Stimulated activated naive CD4-positive, alpha-beta T cell treated with Interleukin-2 at 50 U/mL for 16 hours (primary cell): ENCODE data around the gene SMAD9.

Source experiments
- DNase-seq: peaks from one replicate; lab custom pipeline; 2025; lab: John Stamatoyannopoulos, UW

SMAD9 gene

DNA sequence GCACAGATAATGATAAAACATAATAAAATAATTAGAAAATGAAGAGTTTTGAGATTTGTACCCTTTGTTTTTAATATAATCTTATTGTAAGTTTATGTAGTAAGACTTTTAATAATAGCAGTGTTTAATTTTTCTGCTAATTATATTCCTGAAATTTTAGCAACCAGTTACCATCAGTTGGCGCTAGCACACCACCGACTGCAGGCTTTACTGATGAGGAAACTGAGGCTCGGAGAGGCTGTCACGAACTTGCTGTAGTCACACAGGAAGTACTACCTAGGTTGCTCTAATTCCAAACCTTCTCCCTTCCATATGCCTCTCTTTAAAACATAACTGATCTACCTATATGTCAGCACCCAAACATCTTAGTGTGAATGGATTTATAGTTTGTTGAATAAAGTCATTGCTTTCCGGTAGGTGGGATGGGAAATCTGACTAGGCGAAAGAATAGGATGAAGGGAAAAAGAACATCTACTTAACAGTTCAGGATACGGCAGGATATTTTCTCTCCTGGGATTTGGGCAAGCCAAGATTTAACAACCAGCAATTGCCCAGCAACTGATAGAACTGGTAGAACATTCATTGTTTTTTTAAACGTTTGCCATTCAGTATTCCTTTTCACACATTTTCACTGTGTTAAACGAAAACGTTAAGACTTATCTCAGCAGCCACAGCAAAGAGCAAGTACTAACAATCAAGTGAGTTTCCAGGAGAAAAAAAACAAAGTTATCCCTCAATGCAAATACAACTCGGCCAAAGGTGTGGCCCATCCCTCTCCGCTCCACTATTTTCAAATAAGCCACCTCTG lies 101.8 kb downstream of the SMAD9 start:
- DNase-seq = no peak

DNA sequence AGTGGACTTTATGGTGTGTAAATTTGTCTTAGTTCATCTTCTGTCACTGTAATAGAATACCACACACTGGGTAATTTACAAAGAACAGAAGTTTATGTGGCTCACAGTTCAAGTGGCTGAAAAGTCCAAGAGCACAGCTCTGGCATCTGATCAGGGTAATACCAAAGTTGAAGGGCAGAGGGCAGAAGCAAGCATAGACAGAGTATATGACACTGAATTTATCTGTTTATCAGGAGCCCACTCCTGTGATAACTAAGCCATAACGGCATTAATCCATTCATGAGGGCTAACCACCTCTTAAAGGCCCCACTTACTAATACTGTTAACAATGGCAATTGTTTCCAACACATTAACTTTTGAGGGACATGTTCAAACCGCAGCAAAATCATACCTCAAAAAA lies 105.0 kb downstream of the SMAD9 start:
- no peak for DNase-seq

GRCh38 chr13:36814465-36814864 lies 105.6 kb downstream of the SMAD9 start:
- DNase-seq = no peak

GRCh38 chr13:36813225-36813624 lies 106.8 kb downstream of the SMAD9 start:
- DNase-seq = no peak

DNA sequence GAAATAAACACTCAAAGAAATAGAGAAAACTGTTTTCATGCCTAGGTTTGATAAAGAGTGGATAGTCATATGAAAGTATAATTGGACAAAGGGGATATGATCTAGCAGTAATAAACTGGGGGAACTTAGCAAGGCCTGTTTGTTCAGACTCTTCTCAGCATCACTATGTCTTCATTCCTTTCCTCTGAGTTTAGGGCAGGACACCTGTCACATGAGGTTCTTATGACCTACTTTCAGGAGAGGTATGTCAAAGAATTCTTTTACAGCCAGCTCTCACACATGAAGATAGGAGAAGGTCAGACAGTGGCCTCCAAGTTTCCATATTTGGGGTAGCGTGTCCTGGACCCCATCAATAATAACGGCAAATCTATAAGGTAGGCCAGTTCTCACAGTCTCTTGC lies 112.4 kb downstream of the SMAD9 start:
- DNase-seq = no peak

DNA sequence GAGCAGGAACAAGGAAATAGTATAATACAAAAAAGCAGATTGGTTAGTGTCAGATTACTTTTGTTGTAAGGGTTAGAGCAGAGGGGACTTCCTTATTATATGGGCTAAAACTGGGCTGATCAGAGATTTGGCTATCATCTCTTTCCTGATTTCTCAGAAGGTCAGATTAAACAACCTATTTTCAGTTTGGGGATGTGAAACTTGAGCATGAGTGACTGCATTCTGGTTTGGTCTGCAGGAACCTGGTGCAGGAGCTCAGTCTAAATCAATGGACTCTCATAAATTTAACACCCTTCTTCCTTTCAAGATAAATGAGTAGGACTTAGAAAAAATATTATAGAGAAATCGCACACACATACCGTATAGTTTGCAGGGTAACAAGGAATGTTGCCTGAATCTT lies 113.9 kb downstream of the SMAD9 start:
- DNase-seq = no peak

DNA sequence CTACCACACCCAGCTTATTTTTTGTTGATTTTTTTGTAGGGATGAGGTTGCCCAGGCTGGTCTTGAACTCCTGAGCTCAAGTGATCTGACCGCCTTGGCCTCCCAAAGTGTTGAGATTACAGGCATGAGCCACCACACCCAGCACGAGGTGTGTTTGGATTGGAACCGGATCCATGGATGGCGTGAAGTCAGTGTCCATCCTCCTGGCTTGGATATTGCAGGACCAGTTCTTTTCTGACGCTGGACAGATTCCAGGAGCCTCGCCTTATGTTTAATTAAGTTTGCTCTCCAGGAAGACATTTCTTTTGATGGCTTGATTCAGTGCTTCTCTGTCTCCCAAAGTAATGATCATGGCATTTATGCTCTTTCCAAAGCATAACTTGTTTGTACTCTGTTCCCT lies 115.5 kb downstream of the SMAD9 start:
- no peak for DNase-seq

GRCh38 chr13:36801035-36801434 lies 119.0 kb downstream of the SMAD9 start:
- no peak for DNase-seq

GRCh38 chr13:36796052-36796451 lies 124.0 kb downstream of the SMAD9 start:
- no peak for DNase-seq

- DNase-seq = no peak
Observed at GRCh38 chr13:36795463-36795862, 124.6 kb downstream of the SMAD9 start.
